OCI-LY1 (cell line): ENCODE data around the gene SLC25A42.

ENCODE experiments used
- EZH2 ChIP-seq: fragments of 200-600 bp; sonication (generic), shearing (Covaris generic); IDR thresholded peaks from 2 replicates; pipeline ENCODE4 v1.8.0; 2017; ENCODE audit warnings: borderline replicate concordance, mixed run types, mild to moderate bottlenecking, antibody characterized with exemption, low read length, moderate library complexity, mixed read lengths
- TF ChIP-seq, protein P1 (sequence below): fragments of 200-600 bp; sonication (generic), shearing (Covaris generic); IDR thresholded peaks from 2 replicates; pipeline ENCODE4 v1.5.1; 2017; ENCODE audit warnings: mild to moderate bottlenecking, antibody characterized with exemption, low read length, moderate library complexity, mixed read lengths

DNA sequence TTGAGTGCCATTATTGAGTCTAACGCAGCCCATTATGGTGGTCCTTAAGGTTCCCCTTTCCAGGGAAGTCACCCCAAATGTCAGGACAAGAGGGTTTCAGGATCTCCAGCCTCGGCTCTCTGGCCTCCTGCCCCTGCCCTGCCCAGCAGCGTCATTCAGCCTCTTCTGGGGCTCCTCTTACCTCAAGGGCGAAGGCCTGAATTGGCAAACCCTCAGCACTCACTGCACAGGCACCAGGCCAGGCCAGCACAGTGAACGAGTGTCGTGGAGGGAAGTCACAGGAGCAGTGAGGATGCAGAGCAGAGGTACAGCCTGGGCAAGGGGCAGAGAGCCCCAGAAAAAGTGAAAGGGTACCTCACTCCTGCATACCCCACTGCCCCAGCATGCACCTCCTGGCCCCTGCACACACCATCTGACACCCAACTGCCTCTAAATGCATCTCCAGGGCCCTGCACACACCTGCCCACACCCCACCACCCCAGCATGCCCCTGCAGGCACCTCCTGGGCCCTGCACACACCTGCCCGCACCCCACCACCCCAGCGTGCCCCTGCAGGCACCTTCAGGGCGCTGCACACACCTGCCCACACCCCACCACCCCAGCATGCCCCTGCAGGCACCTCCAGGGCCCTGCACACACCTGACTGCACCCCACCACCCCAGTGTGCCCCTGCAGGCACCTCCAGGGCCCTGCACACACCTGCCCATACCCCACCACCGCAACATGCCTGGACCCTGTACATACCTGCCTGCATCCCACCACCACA, 19.8 kb downstream of the SLC25A42 start:
- TF ChIP-seq, protein P1, sequence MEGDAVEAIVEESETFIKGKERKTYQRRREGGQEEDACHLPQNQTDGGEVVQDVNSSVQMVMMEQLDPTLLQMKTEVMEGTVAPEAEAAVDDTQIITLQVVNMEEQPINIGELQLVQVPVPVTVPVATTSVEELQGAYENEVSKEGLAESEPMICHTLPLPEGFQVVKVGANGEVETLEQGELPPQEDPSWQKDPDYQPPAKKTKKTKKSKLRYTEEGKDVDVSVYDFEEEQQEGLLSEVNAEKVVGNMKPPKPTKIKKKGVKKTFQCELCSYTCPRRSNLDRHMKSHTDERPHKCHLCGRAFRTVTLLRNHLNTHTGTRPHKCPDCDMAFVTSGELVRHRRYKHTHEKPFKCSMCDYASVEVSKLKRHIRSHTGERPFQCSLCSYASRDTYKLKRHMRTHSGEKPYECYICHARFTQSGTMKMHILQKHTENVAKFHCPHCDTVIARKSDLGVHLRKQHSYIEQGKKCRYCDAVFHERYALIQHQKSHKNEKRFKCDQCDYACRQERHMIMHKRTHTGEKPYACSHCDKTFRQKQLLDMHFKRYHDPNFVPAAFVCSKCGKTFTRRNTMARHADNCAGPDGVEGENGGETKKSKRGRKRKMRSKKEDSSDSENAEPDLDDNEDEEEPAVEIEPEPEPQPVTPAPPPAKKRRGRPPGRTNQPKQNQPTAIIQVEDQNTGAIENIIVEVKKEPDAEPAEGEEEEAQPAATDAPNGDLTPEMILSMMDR: no peak
- no peak for TF ChIP-seq EZH2
